ENCODE data around the gene PSORS1C1. TPM values are rescaled to one million over a fixed set of nuclear protein-coding genes. Genes with fewer than 3 reads are reported as not detected.

Gene PSORS1C1
- total RNA-seq, 1 experiment from 2014 or later, result 0.48 TPM

DNA sequence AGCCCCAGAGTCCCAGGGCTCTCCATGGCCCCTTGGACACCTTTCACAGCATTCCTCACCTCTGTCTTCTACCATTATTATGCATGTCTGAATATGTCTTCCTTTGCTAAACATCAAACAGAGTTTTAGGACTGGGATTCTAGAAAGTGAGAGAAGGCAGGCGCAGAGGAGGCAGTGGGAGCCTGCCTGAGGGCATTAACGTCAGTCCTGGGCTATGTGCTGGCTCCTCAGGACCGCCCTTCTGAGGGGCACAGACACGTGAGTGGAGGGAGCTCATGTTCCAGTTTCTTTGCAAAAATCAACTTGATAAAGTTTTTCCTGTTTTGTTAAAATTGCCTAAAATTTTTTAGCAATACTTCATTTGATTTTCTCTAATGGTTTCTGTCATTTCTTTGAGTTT, 40.2 kb upstream of the PSORS1C1 start:
- H3K27ac Mint-ChIP-seq, result peak overlapping the region in 1 of 3 experiments; percentile 48; a peak in 1 of 7 replicates
- H2AFZ ChIP-seq (ENCODE audit: low read length), result no peak overlapping the region

More for the DNA sequence above, 40.2 kb upstream of the PSORS1C1 start:
- H2BK20ac ChIP-seq (ENCODE audit: low read depth, low read length, poor library complexity, severe bottlenecking), result no peak overlapping the region
- H3K23me2 ChIP-seq (ENCODE audit: insufficient read length, low read depth, low read length, poor library complexity, severe bottlenecking), result no peaks in the 10 kb centered on the region
- H2AK5ac ChIP-seq (ENCODE audit: insufficient read length, low read length), result no peak overlapping the region
- H2BK15ac ChIP-seq (ENCODE audit: low read depth, low read length), result no peak overlapping the region
- H3K14ac ChIP-seq (ENCODE audit: insufficient read depth, low read length), result no peak overlapping the region
- H2BK12ac ChIP-seq (ENCODE audit: insufficient read length, low read depth, low read length), result no peak overlapping the region
- no peak overlapping the region for H3K23ac ChIP-seq (ENCODE audit: insufficient read length, low read depth, low read length)
- H3K36me3 Mint-ChIP-seq (ENCODE audit: insufficient read depth in 1 of 3, low read depth in 3 of 3), result no peaks in the 10 kb centered on the region
- H4K8ac ChIP-seq (replicated peaks; ENCODE audit: insufficient read length, low read depth, low read length), result no peak overlapping the region
- H3K79me1 ChIP-seq (ENCODE audit: insufficient read depth, low read depth, low read length, poor library complexity, severe bottlenecking), result no peaks in the 10 kb centered on the region
- H2BK120ac ChIP-seq (ENCODE audit: low read depth, low read length, poor library complexity, severe bottlenecking), result no peak overlapping the region
- no peaks in the 10 kb centered on the region for H3K9me3 Mint-ChIP-seq
- H3K4ac ChIP-seq (ENCODE audit: low read depth, low read length), result no peak overlapping the region
- no peaks in the 10 kb centered on the region for H3K27me3 Mint-ChIP-seq (ENCODE audit: low read depth)
- TF ChIP-seq, protein P1, sequence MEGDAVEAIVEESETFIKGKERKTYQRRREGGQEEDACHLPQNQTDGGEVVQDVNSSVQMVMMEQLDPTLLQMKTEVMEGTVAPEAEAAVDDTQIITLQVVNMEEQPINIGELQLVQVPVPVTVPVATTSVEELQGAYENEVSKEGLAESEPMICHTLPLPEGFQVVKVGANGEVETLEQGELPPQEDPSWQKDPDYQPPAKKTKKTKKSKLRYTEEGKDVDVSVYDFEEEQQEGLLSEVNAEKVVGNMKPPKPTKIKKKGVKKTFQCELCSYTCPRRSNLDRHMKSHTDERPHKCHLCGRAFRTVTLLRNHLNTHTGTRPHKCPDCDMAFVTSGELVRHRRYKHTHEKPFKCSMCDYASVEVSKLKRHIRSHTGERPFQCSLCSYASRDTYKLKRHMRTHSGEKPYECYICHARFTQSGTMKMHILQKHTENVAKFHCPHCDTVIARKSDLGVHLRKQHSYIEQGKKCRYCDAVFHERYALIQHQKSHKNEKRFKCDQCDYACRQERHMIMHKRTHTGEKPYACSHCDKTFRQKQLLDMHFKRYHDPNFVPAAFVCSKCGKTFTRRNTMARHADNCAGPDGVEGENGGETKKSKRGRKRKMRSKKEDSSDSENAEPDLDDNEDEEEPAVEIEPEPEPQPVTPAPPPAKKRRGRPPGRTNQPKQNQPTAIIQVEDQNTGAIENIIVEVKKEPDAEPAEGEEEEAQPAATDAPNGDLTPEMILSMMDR (conservative IDR thresholded peaks at IDR 0.05), result no peak
- no peak overlapping the region for H3K9ac ChIP-seq (ENCODE audit: extremely low read depth, insufficient read length, low read length)
- DNase-seq, result no peak
- no peak overlapping the region for H3K18ac ChIP-seq (ENCODE audit: insufficient read length, low read depth, low read length)
- WGBS (ENCODE audit: extremely low coverage, insufficient read length, low lambda C conversion rate), result no CpG with 5 or more reads among the region's 4 CpGs
- no peak overlapping the region for H2BK5ac ChIP-seq (ENCODE audit: insufficient read length, low read length)
- H4K20me1 ChIP-seq (ENCODE audit: control insufficient read depth, insufficient read depth, insufficient read length), result no peaks in the 10 kb centered on the region
- H3K27ac ChIP-seq (ENCODE audit: insufficient read length, low read depth, low read length), result no peak overlapping the region
- H4K91ac ChIP-seq (ENCODE audit: insufficient read length, low read depth, low read length), result no peak overlapping the region
- H3K4me3 Mint-ChIP-seq, result no peak overlapping the region
- H4K5ac ChIP-seq (ENCODE audit: insufficient read length, low read depth, low read length), result no peak overlapping the region
- no peaks in the 10 kb centered on the region for H3K27me3 ChIP-seq (ENCODE audit: insufficient read depth, low read length)
- H3K4me2 ChIP-seq (ENCODE audit: insufficient read depth, insufficient read length, low read length), result no peak overlapping the region
- H3K4me1 Mint-ChIP-seq, result peaks cover 49 to 50% of the 10 kb centered on the region in 2 experiments
- no peak overlapping the region for H3T11ph ChIP-seq (ENCODE audit: low read length)
- H3K9me3 ChIP-seq (ENCODE audit: control insufficient read depth, low read depth, low read length), result no peaks in the 10 kb centered on the region
- H3K4me1 ChIP-seq (ENCODE audit: insufficient read depth, low read length), result peaks cover 3% of the 10 kb centered on the region; the same call in 1 of the 2 replicates
- H3K56ac ChIP-seq (ENCODE audit: insufficient read length, low read depth, low read length), result no peak overlapping the region
- H3K79me2 ChIP-seq (ENCODE audit: insufficient read depth, low read length), result no peaks in the 10 kb centered on the region
